Skin of body (tissue), 2 donors: ENCODE data around the gene CNPY1. TPM values are rescaled to one million over a fixed set of nuclear protein-coding genes. Genes with fewer than 3 reads are reported as not detected.
A peak's percentile ranks its signal among the peaks of the same experiment; 100 is the strongest.
"Not testable (repeated sequence)": the region's sequence is repeated elsewhere in the genome, so short reads cannot be mapped to it uniquely, and the experiment has no call there.

Experiments used
- DNase-seq: peaks from one replicate; lab custom pipeline; 2025; lab: John Stamatoyannopoulos, UW
- total RNA-seq: library from RNA; depleted of rRNA; stranded (reverse); fragments of >200 nt; gene quantifications from one replicate; pipeline ENCODE4 v1.2.3, GENCODE V29; 2014

Gene CNPY1
- 0.10 TPM for total RNA-seq

DNA sequence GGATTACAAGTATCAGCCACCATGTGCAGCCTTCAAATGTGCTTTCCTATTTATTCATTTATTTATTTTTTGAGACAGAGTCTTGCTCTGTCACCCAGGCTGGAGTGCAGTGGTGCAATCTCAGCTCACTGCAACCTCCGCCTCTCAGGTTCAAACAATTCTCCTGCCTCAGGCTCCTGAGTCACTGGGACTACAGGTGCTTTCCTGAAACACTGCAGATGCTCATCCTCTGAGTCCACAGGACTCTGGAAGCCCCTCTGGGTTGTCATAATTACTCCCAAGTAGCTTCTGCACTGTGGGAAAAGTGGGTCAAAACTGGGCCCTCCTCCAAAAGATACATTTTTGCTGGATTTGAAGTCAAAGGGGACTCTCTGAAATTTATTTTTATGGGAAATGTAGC is at the start of gene CNPY1:
Gene CNPY1 (minus strand): TSS at position 111 of the 400 bp plus-strand sequence. CDS start 630 bp downstream, outside the sequence.
- DNase-seq: not testable (repeated sequence)

DNA sequence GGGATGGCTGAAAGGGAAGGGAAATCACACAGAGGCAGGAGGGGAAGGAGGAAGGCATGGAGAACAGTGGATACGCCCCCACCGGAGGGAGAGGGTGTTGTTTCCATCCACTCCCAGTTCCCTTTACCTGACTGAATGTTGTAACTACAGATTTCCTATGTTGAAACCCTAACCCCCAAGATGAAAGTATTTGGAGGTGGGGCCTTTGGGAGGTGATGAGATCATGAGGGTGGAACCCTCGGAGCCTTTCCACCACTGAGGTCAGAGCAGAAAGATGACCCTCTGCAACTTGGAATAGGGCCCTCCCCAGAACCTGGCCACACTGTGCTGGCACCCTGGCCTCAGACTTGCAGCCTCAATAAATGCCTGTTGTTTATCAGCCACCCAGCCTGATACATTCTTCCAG is 48.6 kb upstream of the CNPY1 start:
- no peak for DNase-seq

DNA sequence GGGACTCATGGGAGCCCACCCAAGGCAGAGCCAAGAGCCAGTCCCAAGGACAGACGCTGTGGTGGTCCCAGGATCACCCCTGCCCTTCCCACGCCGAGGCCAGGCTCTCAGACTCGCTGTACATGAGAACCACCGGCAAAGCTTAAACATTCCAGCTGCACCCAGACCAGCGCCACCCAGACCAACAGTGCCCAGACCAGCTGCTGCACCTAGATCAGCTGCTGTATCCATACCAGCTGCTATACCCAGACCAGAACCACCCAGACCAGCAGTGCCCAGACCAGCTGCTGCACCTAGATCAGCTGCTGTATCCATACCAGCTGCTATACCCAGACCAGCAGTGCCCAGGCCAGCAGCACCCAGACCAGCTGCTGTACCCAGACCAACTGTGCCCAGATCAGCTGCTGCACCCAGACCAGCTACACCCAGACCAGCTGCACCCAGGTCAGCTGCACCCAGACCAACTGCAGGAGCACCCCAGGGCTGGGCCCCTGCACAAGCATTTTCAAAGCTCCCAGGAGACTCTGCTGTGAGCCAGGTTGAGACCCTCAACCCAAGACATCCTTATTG is 47.9 kb upstream of the CNPY1 start:
- no peak for DNase-seq

DNA sequence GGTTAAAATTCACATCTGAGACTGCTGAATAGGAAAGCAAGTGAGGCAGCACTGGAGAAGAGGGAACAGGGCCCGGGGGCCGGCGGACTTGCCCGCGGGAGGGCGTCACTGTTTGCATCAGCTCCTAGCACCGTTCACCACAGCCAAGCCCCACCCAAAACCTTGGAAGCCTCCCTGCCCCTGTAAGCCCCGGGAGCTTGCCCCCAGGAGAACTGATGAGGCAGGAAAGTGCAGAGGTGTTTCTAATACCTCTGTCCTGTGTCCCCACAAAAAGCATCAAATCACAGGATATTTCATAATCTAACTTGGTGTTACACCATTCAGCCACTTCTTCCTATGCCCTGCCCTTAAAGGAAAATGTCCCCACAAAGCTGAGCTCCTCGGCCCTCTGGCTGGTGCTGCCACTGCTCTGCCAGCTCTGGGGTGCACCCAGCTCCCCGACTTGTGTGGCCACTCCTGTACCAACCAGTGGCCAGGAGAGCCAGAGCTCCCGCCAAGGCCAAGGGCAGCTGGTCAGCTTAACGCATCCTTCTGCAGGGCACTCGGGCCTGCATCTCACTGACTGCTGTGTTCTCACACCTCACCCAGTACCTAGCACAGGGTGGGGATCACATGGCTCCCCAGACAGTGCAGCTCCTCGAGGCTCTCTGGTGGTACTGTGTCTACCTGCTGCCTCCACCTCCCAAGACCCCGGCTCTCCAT is 47.3 kb upstream of the CNPY1 start:
- no peak for DNase-seq

DNA sequence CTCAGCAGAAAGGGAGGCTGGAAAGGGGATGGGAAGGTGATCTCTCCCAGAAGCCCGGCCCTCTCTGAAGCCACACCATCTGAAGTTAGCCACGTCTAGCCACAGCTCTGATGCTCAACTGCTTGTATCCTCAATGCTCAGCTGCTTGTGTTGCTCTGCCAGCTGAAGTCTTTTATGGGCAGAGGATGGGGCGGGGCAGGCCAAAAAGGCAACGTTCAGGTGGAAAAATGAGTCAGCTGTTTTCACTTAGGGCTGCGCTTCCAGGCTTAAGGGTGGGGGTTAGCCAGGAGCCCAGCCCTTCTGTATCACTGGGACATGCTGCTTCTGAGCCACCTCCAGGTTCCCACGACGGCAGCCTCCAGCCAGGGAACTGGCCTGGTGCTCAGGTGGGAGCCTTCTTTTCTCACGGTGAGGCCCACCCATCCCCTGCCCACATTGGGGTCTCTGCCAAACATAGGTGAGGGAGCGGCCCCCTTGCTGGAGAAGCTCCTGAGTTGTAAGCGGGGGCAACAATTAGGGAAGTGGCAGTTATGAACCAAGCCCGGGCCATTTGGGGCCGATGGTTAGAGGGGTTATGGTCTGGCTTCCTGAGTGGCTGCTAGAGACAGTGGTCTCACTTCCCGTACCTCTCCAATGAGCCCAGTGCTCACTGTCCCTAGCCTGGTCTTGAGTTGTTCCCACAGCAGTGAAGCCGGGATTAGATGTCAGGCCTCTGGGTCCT is 44.9 kb upstream of the CNPY1 start:
- no peak for DNase-seq

DNA sequence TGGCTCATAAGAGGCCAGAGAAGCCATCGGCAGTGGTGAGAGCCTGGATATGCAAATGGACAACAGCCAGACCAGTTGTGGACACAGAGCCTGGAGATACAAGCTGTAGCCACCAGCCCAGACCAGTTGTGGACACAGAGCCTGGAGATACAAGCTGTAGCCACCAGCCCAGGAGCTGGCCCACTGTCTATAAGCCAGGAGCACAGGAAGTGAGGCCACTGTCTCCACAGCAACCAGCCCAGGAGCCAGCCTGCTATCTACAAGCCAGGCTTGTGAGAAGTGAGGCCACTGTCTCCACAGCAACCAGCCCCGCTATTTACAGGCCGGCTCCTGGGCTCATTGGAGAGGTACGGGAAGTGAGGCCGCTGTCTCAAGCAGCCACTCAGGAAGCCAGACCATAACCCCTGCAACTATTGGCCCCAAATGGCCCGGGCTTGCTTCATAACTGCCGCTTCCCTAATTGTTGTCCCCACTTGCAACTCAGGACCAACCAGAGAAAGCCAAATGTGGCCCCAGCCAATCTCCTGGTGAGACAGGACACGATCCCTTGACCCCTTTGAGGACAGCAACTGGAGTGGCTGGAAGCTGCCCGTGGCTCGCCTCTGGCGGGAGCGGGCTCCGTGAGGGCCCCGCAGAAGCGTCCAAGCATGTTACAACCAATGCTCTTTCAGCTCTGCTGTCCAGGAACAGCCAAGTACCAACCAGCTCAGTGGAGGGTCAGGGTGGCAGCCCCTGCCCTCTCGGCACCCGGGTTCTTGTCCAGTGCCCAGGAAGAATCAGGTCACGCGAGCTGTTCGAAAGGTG is 44.1 kb upstream of the CNPY1 start:
- DNase-seq: no peak

DNA sequence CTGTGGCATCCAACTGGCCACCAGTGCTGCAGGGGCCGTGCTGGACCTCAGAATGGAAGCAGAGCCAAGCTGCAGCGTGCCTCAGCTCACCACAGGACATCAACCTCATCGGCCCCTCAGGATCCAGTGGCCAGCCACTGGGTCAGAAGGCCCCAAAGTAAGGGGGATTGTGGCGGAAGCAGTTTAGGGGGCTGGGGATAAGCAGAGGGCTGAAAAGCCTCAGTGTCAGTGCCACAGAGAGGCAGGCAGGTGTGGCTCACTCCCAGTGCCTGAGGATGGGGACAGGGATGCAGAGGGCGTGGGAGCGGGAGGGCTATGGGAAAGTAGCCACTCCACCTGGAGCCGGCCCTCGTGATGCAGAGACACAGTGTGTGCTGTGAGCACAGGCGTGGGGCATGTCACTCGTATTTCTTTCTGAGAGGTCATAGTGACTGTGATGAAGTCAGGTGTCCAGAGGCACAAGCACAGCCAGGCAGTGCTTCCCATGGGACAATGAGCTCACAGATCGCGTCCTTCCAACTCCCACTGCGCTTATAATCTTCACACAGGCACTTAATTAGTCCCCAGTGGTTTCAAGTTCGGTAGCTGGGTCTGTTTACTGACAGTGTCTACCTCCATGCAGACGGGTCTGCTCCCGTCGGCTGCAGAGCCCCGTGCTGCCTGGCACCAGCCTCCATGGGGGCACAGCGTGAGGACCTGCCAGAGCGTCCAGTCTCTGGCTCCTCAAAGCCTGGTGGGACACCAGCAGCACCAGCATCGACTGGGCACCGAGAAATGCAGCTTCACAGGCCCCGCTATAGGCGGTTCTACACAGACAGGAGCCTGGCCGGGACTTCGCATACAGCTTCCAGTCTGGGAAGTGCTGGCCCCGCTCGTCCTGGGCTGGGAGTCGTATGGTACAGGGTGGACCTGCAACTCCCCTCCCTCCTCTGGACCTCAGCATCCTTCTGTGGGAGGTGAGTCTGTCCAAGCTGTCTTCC is 42.9 kb upstream of the CNPY1 start:
- no peak for DNase-seq

DNA sequence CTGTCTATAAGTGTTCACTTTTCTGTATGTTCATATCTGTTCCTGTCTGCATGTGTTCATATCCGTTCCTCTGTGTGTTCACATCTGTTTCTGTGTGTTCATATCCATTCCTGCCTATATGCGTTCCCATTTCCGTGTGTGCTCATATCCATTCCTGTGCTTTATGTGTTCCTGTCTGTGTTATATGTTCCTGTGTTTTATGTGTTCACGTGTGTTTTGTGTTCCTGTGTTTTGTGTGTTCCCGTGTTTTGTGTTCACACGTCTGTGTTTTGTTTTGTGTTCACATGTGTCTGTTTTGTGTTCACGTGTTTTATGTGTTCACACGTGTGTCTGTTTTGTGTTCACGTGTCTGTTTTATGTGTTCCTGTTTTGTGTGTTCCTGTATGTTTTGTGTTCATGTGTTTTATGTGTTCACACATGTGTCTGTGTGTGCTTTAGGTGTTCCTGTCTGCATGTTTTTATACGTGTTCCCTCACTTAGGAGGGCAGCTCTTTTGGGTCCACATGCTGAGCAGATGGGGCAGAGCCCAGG is 42.2 kb upstream of the CNPY1 start:
- DNase-seq: no peak

DNA sequence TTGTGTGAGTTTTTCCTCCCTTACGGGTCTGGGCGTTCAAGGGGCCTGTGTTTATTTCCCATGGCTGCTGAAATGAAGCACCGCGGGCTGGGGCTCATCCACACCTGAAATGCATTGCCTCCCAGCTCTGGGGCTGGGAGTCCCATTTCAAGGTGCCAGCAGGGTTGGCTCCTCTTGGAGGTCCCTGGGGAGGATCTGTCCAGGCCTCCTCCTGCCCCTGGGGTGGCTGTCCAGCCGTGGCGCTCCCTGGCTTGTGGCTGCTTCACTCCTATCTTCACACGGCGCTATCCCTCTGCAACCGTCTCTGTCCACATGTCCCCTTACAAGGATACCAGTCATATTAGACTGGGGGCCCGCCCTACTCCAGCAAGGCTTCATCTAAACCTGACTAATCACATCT is 41.1 kb upstream of the CNPY1 start:
- no peak for DNase-seq

DNA sequence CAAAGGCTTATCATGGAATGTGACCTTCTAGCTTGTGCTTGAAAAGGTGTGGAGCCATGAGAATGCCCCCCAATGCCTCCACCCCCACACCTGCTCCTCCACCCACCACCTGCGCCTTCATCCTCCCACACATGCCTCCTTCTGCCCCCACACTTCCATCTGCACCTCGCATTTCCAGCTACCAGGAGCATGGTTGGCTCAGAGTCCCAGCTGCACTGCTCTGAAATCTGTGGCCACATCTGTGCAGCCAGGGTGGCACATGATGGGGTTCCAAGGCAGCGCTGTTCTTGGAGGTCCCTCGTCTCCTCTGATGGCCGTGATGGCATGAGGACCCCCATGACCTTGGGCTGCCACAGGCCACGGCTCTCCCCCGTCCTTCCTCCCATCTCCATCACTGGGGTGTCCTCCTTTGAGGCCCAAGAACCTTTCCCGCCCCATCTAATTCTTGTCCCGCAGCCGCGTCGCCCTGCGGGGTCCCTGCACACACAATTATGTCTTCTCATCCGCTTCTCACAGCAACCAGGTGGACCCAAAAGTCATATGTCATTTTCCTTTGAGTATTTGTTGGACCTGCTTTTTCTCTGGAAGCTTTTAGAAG is 40.6 kb upstream of the CNPY1 start:
- DNase-seq: no peak

DNA sequence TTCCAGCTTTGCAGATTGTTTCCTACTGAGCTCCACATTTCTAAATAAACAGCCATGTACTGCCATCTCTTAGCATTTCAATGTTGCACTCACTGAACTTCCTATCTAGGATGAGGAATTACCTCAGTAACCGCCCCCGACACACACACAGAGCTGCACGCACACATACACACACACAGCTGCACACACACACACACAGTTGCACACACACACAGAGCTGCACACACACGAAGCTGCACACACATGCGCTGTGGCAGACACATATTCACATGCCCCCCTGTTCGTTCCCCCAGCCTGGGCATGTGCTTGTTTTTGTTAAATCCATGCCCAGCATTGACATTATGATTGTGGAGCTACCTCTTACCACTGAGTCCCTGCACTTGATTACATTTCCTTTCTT is 39.6 kb upstream of the CNPY1 start:
- no peak for DNase-seq

DNA sequence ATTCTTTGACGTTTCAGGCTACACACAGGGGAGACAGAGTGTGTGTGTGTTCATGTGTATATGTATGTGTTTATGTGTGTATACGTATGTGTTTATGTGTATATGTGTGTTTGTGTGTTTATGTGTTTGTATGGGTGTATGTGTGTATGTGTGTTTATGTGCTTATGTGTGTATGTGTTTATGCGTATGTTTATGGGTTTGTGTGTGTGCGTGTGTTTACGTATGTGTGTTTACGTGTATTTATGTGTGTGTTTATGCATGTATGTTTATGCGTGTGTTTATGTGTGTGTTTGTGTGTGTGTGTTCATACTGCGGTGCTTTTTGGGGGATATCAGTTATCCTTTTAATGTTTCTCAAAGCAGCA is 39.2 kb upstream of the CNPY1 start:
- no peak for DNase-seq

DNA sequence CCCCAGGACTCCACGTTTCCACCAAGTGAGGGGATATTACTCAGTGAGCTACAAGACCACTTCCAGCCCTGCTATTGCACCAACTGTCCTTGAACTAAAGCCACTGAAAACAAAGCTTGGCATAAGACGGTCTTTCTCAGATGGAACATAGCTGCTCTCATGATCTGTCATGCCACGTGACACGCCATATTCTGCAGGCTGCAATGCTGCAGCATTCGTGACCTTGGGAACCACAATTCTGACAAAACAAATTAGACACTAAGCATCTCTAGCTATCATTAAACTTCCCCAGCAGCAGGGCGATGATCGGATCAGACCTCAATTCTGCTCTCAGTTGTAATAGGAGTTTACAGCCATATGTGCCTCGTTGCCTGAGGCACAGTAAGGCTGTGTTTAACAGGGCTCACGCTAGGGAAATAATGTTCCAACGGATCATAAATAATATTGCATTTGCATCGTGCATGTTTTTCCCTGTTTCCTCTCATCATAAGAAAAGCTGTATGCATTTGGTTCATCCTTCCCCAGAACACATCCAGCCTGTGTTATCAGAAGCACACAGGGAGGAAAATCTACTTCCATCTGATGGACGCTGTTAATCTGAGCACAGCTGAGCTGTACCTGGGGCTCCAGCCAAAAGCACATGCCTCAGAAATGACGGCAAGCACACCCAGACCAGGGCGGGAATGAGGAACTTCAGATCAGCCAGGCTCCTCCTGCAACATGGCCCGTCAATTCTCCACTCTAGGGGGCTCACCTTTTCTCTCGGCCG is 38.6 kb upstream of the CNPY1 start:
- peak; percentile 79 for DNase-seq

DNA sequence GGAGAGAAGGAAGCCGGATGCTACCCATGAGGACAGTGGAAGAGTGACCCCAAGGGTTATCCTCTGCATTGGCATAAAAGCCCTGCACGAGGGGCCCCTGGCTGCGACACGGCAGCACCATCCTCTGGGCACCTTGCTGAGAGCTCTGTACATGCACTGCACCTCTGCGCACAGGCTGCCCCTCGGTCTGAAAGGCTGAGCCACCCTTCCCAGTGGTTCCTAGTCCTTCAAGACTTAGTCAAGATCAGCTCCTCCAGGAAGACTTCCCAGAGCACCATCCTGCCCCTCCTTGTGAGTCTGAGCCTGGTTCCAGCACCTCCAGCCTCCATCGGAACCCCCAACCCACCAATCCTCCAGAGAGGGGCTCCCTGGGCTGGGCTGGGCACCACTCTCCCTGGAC is 37.9 kb upstream of the CNPY1 start:
- no peak for DNase-seq

DNA sequence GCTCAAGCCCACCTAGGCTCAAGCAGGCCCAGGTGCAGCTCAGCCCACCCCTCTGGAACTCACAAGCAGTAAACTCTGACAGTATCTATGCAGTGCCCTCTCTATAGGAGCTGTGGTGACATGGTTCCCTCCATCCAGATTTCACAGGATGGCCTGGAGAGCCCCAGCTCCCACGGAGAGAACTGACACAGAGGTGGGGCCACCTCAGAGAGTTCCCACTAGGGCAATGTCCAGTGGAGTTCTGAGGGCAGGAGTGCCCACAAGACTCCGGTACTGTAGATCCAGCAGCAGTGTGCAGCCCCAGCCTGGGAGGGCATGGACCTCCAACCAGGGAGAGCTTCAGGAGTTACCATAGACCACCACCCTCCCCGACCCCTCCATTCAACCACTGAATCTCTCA is 37.3 kb upstream of the CNPY1 start:
- DNase-seq: no peak

DNA sequence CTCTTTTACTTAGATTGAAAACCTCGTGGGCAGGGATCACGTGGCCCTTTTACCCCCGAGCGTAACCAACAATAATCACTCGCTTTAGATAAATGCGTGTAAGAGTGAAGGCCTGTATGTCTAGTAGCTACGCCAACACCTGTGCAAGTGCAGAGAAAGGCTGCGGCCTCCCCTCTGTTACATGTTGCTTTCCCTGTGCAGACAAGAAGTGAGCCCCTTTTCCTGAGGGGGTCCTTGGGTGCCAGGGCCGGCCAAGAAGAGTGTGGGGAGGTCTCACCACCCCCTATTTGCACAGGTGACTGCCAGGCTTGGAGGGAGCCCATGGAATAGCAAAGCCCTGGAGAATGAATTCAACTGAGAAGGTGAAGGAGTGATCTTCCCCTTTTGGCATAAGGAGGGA is 35.6 kb upstream of the CNPY1 start:
- no peak for DNase-seq

DNA sequence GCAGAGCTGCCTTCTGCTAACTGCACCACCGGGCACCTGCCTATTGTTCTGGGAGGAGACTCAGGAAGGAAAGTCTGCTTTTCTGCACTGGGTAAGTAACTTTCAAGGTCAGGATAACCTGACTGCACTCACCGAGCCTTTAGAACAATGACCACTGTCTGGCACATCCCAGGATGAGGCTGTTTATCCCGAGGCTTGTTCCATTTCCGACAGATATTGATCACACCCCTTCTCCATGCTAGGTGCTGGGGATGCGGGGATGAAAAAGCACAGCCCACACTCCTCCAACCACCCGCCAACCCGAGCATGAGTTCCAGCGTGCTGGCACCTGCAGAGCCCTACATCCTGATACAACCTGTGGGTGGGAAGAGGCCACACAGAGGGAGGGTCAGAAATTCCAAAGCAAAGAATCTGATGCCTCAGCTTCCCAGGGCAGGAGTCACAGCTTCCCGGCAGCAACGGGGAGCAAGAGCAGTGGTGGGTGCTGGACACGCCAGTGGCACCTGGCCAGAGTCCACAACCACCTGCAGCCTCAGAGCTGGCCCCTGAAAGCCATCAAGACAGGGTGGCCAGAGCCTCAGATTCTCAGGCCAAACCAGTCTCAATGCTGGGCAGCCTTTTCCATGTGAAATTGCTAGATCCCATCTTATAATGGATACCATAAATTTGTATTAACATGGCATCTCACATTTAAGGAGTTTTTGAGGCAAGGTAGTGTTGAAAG is 34.9 kb upstream of the CNPY1 start:
- no peak for DNase-seq

DNA sequence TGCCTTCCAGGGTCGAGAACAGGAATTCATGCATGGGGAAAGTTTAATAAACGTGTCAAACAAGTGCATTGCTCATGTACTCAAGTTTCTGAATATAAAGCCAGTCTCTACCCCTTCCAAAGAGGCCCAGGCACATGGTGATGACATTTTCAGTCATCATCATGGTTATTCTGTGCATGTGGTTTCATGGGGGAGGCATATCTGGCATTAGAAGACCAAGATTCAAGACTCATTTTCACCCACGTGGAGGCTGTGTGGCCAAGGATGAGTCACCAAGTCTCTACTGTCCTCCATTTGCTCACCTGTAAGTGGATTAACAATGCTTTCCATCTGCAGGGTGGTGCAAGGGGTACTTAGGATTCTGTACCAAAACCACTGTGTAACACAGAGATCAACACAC is 34.0 kb upstream of the CNPY1 start:
- DNase-seq: no peak

DNA sequence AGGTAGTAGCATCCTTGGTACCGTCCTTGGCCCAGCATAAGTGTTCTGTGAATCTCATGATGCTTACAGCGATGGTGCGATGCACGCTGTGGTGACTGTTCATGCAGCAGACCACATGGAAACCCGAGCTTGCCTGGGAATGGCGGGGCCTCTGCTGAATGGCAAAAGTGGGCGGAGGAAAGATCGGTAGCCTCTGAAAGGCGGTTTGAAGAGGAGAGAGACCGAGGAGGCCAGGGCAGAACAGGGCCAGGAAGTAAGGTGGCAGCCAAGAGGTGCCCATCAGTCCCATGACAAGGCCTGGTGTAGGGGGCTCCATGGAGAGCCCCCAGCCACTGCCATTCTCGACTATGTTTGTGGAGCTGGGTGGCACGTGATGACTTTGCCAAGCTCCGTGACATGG is 33.2 kb upstream of the CNPY1 start:
- no peak for DNase-seq
